Kidney tubule cell (primary cell): ENCODE data around the gene RAP1GAP2.
"Not testable (repeated sequence)": the region's sequence is repeated elsewhere in the genome, so short reads cannot be mapped to it uniquely, and the experiment has no call there.

ENCODE experiments used
- DNase-seq: peaks from one replicate; pipeline ENCODE4 v3.0.0-alpha.2; 2018; ENCODE audit warnings: low spot score

Gene RAP1GAP2

DNA sequence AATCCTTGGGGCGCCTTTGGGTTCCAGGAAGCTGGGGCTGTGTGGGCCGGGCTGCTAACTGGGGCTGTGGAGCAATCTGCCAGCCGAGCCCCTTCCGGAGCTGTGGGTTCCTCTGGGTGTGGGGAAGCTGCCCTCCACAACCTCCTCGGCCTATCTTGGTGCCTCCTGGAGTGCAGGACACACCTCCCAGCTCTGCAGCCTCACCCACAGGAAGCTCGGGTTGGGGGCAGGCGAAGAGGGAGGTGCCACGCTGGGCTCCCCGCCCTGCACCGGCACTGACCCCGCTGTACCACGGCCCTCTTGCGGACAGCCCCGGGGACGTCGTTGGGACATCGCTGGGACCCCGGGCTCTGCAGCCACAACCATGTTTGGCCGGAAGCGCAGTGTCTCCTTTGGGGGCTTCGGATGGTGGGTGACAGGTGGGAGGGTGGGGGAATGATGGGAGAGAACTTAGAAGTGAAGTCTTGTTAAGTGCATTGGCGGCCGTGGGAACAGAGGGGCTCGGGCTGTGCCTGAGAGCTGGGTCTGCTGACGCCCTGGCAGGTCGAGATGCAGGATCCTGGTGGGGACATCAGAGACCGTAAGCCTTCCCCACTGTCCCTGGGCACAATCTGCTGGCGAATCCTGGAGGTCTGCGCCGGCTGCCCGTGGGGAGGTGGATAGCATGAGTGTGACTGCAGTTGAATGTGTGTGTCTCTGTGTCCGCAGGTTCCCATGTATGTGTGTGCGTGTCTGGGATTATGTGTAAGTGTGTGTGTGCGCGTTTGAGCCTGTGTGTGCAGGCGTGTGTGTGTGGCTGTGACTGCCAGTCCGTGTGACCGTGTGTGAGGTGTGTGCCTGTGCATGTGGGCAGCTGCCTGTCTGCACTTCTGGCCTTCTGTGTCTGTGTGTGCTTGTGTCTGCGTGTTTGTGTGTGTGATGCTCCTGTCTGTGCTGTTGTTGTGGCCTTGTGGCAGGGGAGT lies at the start of gene RAP1GAP2:
Gene RAP1GAP2, plus strand, starts transcription at position 275 of the 962 bp plus-strand sequence. Its CDS starts 90 bp downstream, at position 365.
- DNase-seq, result no peak

DNA sequence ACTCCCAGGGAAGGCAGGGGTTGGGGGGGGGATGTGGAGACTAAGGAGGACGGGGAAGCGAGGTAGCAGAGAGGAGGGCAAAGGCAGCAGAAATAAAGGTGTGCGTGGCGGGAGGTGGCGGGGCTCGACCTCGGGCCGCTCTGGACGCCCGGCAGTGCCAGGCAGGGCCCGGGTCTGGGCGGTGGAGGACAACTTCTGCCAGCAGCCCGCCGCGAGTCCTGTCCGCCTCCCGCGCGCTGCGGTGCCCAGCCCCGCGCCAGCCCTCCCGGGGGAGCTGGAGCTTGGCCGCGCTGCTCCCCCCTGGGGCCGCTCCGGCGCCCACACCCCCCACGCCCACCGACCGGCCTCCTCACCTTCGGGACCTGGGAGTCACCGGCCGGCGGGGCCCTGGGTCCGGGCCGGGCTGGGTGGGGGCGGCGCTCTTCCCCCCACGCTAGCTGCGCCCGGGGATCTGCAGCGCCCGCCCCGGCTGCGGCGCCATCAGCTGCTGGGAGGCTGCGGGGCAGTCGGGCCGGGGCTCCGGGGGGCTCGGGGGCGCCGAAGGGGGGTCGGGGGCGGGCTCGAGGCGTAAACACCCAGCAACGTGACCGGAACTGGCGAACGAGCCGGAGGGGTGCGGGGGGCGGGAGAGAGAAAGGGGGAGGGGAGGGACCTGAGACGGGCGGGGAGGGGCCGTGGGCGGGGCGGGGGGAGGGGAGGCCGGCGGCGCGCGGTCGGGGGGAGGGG lies 47.0 kb upstream of the RAP1GAP2 start, which contains the start of gene CCDC92B:
Gene CCDC92B, minus strand, starts transcription at position 595 of the 726 bp plus-strand sequence. CDS start 14,507 bp downstream, outside the sequence.
- no peak for DNase-seq

DNA sequence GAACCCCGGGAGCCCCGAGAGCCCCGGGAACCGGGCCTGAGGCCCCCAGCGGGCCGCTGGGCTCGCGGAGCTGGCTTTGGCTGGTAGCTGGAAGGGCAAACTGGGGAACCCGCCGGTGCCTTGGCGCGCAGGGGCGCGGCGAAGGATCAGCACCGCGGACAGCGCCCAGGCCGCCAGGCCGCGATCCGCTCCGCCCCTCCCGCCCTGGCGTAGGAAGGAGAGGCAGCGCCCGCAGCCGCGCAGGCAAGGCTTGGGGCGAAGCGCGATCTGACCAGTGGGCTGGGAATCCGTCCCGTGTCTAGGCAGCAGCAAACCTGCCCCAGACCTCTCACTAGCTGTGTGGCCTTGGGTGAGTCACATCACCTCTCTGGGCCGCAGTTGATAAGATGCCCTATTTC lies 46.5 kb upstream of the RAP1GAP2 start:
- peak; percentile 66 for DNase-seq

DNA sequence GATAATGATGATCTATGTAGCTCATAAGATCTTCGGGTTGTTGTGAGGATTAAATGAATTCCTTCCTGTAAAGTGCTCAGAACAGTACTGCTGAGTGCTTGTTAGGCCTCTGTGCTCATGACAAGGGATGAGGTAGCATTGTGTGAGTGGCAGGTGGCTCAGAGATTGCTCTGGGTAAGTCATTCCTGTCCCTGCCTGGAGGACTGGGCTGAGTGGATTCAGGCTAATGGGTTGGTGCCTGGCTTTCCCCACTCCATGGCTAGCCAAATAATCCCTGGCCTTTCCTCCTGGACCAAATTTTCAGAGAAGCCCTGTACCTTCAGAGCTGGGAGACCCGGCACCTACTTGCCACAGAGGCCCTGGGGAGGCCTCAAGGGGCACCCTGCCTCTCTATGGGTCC lies 45.5 kb upstream of the RAP1GAP2 start:
- no peak for DNase-seq

DNA sequence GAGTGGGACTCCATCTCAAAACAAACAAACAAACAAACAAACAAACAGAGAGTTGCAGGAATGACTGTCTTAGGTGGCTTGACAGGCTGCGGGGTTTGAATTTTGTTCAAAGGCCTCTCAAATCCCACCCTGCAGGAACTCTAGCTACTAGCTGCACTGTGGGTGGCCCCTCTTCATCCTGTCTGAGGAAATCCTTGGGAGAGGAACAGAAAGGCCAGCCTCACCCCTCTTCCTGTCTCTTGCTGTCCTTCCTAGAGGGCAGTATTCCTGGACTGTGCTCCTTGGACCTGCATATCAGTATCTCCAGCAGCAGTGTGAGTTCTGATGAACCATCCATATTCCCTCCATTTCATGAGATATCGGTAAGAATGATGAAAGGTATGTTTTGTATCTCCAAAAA lies 44.7 kb upstream of the RAP1GAP2 start:
- no peak for DNase-seq

DNA sequence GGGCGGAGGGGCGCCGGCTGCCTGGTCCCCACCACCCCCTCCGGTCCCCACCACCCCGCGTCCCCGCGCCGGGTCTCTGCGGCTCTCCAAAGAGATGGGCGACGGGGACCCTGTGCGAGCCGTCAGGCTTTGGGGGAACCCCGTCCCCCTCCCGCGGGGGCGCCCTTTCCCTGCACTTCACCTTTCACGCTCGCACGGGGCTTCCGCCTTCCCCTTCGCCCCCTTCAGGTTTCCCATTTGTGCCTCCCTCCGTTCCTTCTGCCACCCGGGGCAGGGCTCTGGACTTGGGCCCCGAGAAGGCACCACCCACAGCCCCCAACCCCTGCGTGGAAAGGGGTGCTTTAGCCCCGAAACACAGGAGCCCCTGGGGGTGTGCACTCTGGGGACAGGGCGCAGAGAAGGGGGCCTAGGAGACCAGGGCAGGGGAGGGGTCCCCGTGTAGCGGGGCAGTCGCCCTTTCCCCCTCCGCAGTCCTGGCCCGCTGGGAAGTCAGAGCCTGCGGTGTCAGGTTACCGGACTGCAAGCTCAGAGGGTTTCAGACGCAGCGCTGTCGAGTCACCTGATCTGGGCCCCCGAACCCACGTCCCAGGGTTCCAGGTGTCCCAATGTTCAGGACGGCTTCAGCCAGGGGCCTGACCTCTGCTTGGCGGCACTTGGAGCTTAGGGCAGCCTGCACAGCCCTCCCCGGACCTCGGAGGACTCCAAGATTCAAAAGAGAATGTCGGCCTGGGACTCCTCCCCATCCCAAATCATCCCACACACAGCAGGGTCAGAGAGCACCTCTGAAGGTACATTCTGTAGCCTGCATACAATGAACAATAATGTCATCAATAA lies 40.1 kb upstream of the RAP1GAP2 start:
- no peak for DNase-seq

DNA sequence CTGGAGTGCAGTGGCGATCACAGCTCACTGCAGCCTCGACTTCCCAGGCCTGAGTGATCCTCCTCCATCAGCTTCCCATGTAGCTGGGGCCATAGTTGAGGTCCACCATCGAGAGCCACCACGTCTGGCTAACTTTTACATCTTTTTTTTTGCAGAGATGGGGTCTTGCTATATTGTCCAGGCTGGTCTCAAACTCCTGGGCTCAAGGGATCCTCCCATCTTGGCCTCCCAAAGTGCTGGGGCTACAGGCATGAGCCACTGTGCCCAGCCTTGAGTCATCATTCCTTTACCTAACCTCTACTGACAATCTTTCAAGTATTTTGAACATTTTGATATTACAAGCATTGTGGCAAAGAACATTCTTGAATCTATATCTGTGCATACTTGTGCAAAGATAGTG lies 37.4 kb upstream of the RAP1GAP2 start:
- no peak for DNase-seq

DNA sequence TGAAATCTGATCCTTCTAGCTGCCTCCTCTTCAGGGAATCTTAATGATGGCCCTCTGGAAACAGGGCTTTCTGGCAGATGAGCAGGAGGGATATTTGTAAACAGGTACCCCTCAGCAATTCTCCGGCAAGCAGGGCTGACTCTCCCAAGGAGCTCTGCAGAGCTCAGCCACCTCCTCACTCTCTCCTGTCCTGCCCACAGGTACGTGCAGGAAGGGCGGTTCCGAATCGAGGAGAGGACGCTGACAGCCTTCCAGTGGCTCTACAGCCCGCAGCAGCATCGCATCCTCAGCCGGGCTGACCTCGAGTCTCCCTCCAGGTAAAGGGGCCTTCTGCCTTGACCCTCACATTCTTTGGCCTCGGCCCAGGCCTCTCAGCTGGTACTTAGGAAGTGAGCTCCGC lies 26.1 kb upstream of the RAP1GAP2 start:
- no peak for DNase-seq

DNA sequence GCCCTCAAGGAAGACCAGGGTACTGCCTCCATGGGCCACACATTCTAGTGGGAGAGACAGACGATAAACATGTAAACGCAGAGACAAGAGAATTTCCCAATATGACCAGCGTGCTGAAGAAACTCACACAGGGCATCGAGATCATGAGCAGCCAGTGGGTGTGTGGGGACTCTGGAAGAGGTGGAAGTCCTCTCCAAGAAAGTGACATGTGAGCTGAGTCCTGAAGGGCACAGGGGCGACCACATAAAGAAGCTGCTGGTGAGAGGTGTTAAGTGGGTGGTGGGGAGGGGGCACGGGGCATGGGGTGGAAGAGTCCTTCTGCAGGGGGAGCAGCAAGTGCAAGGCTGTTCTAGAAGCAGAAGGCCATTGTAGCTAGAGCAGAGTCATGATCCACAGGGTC lies 21.0 kb upstream of the RAP1GAP2 start:
- no peak for DNase-seq

DNA sequence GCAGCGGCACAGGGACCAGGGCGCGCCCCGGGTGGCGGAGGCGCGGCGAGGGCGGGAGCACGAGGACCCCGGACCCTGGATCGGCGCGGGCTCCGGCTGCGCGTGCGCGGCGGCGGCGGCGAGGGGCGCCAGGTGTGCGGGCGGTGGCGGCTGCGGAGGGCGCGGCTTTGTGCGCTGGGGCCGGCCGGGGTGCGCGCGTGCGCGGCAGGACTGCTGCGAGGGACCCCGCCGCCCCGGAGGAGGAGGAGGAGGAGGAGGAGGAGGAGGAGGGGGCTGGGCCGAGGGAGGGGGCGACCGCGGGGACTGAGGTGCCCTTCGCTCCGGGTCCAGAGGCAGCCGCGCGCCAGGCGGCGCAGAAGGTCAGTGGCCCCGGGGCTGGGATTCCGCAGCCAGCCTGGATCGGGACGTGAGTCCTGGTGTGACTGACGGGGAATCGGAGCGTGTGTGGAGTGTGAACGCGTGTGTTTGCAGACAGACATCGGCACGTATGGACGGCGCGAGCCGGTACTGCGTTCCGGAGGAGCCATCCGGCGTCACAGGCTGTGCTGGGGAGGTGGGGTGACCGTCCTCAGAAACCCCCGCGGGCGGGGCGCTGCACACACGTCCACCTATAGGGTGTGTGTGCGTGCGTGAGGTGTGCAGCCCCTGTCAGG lies 19.5 kb upstream of the RAP1GAP2 start:
- no peak for DNase-seq

DNA sequence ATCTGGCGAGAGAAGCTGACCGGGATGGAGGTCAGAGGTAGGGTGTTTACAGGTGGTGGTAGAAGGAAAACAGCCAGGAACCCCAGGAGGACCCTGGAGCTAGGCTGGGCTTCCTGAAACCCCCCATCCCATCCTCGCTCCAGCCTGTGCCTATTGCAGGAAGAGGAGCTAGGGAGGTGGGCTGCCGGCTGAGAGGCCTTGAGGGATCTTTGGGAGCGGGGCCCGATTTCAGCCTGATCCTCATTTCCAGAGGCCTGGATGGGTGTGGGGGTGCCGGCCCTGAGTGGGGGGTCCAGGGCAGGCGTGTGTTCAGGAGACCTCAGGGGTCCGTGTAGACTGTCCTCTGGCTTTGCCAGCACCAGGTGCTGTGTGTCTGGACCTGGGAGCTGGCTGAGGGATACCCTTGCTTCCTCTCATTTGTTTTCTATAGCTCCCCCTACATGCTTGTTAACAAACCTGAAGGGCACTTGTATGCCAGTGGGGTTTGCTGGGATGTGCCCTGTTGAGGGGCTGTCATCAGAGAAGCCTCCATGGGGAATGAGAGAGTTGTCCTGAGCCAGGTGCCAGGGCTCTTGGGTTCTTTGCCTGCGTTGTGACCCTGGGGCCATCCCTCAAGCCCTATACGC lies 18.9 kb upstream of the RAP1GAP2 start:
- no peak for DNase-seq

DNA sequence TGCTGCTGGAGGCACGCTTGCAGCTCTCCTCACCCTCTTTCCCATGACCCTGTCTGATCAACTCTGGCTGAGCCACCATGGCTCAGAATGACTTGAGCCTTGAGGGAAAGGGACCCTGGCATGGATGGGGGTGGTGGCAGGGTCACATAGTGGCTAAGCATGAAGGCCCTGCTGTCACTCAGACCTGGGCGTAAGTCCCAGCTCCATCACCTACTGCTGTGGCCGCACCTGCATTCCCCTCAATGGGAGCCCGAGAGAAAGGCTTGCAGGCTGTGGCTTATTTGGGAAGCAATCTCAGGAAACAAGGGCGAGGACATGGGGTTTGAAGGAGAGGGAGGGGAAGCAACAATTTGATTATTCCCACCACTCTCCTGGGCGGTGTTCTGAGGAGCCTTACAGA lies 17.7 kb upstream of the RAP1GAP2 start:
- no peak for DNase-seq

DNA sequence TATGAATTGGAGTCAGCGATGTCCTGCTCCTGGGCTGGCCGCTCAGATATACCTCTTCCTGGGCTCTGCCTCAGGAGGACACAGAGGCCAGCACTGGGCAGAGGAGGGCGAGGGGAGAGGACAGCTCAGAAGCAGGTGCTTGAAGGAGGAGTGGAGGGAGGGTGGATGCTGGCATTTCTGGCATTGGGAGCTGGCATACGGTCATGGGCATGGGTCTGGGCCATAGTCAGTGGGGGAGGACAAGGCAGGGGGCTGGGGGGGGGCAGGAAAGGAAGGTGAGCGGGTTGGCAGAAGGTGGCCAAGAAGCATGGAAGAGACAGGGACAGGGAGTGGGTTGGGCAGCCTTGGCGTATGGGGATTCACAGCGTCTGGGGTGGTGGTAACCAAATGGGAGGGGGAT lies 16.7 kb upstream of the RAP1GAP2 start:
- DNase-seq, result no peak

DNA sequence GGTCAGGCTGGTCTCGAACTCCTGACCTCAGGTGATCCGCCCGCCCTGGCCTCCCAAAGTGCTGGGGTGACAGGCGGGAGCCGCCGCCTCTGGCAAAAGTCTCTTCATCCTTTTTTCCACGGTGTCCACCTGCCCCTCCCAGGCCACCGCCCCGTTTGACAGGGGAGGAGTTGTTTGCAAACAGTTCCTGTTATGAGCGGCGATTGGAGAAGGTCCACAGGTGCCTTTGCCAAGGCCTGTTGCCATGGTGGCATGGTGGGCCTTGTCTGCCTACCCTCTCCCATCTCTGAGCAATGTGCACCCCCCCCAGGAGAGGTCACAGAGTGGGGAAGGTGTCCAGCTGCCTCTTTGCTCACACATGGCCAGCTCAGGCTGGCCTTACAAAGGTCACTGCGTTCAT lies 16.0 kb upstream of the RAP1GAP2 start:
- DNase-seq, result no peak

DNA sequence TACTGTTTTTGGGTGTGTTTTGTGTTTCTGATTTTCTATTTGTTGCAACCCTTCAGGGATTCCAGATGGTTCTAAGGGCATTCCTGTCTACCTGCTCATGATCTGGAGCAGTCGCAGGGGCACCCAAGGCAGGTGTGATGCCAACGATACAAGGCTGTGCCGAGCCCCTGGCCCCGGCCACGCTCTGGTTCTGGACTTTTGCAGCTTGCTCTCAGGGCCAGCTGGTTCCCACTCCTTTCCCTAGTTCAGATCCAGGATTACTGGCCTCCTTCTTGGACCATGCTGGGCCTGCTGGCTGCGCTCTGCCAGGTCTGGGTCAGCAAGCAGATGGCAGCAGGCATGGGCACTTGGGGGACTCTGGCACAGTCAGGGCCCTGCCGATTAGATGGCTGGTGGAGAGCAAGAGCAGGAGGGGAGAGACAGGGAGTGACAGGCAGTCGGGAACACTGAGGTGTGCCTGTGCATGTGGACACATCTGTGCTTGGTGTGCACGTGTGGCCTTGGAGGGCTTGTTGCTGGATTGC lies 15.2 kb upstream of the RAP1GAP2 start:
- DNase-seq, result no peak

DNA sequence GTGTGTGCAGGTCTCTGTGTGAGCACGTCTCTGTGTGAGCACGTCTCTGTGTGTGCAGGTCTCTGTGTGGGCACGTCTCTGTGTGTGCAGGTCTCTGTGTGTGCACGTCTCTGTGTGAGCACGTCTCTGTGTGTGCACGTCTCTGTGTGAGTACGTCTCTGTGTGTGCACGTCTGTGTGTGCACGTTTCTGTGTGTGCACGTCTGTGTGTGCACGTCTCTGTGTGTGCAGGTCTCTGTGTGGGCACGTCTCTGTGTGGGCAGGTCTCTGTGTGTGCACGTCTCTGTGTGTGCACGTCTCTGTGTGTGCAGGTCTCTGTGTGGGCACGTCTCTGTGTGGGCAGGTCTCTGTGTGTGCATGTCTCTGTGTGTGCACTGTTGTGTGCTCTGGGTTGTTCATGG lies 14.6 kb upstream of the RAP1GAP2 start:
- DNase-seq, result not testable (repeated sequence)

DNA sequence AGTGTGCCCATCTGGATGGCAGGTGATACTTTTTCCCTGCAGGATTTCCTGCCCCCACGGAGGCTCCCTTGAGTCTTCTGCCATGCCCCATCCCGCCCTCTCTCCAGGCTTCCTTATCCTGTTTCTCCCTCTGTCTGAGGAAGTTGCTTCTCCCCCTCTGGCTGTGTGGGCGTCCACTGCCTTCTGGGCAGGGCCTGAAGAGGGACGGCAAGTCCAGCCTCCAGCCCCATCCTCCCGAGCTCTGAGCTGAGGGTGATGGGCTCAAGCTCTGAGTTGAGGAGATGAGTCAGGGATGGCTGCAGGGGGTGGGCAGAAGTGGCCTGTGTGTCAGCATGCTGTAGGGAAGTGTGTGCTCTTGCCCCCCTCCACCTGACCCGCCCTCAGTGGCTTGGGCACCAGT lies 14.2 kb upstream of the RAP1GAP2 start:
- DNase-seq, result peak; percentile 42

DNA sequence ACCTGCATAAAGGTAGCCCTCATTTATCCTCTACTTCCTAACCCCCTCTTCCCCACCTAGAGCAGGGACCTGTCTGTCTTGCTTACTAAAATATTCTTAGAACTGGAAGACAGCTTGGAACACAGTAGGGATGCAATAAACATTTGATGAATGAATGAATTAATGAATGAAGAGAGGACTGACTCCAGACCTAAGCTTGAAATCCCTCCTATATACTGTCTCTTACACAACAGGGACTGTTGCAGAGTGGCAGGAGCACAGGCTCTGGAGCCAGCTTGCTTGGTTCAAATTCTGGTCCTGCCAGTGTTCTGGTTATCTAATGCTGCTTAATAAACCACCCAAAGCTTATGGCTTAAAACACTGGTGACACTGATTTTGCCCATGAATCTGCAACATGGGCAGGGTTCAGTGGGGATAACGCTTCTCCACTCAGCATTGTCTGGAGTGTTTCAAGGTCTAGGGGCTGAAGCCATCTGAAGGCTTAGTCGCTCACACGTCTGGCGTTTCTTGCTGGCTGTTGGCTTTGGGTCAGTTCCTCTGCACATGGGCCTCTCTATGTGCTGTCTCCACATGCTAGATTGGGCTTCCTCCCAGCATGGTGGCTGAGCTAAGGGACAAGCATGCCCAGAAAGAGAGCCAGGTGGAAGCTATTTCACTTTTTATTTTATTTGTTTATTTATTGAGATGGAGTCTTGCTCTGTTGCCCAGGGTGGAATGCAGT lies 12.8 kb upstream of the RAP1GAP2 start:
- DNase-seq, result no peak

DNA sequence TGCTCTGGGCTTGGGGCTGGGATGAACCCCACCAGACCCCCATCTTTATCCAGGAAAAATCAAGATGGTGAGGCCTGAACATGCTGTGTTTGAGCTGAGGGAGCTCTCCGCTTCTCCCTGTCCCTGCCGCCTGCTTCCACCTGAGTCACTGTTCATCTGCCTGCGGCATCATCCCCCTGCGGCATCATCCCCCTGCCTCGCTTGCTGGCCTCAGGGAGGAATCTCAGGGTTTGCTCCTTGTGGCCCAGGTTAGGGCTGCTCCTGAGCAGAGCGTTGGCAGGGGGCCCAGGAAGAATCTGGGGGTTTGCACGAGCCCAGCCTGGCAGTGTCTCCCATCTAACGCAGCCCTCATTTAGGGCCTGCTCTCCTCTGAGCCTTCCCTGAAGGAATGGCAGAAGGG lies 11.4 kb upstream of the RAP1GAP2 start:
- no peak for DNase-seq

DNA sequence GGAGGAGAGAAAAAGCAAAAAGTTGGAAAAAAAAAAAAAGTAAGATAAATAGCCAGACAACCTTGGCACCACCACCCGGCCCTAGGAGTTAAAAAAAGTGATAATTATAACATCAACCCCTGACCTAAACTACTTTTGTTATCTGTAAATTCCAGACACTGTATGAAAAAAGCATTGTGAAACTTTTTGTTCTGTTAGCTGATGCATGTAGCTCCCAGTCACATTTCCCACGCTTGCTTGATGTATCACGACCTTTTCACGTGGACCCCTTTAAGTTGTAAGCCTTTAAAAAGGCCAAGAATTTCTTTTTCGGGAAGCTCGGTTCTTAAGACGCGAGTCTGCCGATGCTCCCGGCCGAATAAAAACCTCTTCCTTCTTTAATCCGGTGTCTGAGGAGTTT lies 10.9 kb upstream of the RAP1GAP2 start:
- DNase-seq, result not testable (repeated sequence)
